HEK293 (cell line): ENCODE data around the gene SLA2.

Source experiments
- CTCF ChIA-PET: fragments of 350-600 bp; formaldehyde crosslinking; extraction: SDS; loops from one replicate; lab custom pipeline; 2021; ENCODE audit warnings: antibody characterized with exemption; lab: Yijun Ruan, JAX
- POLR2A ChIA-PET: fragments of 300-600 bp; formaldehyde crosslinking; extraction: SDS; loops from one replicate; lab custom pipeline; 2020; ENCODE audit warnings: antibody characterized with exemption, inconsistent platforms; lab: Yijun Ruan, JAX
- H3K27ac ChIP-seq: fragments of 200-500 bp; sonication (Bioruptor generic); 2 replicates; pipeline ENCODE4 v1.5.1; 2014; ENCODE audit warnings: low read depth, low read length, control low read depth, inconsistent platforms; ENCODE audit errors: extremely low read depth
- H3K36me3 ChIP-seq, 2 experiments: fragments of 200-500 bp in 1 of 2; sonication (Bioruptor generic) in 1 of 2; 1 replicate in 1 of 2; 2 replicates in 1 of 2; pipeline ENCODE4 v1.5.1; 2014 to 2017; ENCODE audit warnings: inconsistent platforms in 2 of 2, low read length in 2 of 2; ENCODE audit not compliant: control insufficient read depth in 2 of 2, insufficient read depth in 1 of 2
- H3K4me1 ChIP-seq: fragments of 200-500 bp; sonication (Bioruptor generic); 2 replicates; pipeline ENCODE4 v1.5.1; 2014; ENCODE audit warnings: mild to moderate bottlenecking, low read length, inconsistent platforms; ENCODE audit not compliant: control insufficient read depth, insufficient read depth
- H3K4me3 ChIP-seq: 2 replicates; pipeline ENCODE4 v1.5.1; 2011; ENCODE audit warnings: low read depth, mild to moderate bottlenecking, control low read depth, low read length, moderate library complexity
- H3K9me3 ChIP-seq: fragments of 200-500 bp; sonication (Bioruptor generic); 2 replicates; pipeline ENCODE4 v1.5.1; 2014; ENCODE audit warnings: low read depth, low read length, inconsistent platforms; ENCODE audit not compliant: control insufficient read depth, insufficient read depth
- HOXC10 ChIP-seq: sonication (generic); formaldehyde crosslinking; IDR thresholded peaks from 2 replicates; pipeline ENCODE4 v1.8.1; 2023; ENCODE audit warnings: mild to moderate bottlenecking, missing genetic modification reagents
- HOXD13 ChIP-seq: sonication (generic); formaldehyde crosslinking; IDR thresholded peaks from 2 replicates; pipeline ENCODE4 v1.8.0; 2022; ENCODE audit warnings: missing genetic modification reagents, borderline replicate concordance
- IKZF3 ChIP-seq: fragments of 450-650 bp; IDR thresholded peaks from 2 replicates; pipeline ENCODE4 v1.5.0; 2018; ENCODE audit warnings: missing biosample characterization, mild to moderate bottlenecking, missing genetic modification characterization, moderate library complexity
- OSR2 ChIP-seq: fragments of 450-650 bp; formaldehyde crosslinking; IDR thresholded peaks from 2 replicates; pipeline ENCODE4 v1.5.1; 2016; ENCODE audit warnings: missing biosample characterization, missing genetic modification characterization
- REST ChIP-seq: fragments of 450-650 bp; formaldehyde crosslinking; IDR thresholded peaks from 2 replicates; pipeline ENCODE4 v1.5.1; 2016; ENCODE audit warnings: missing biosample characterization, missing genetic modification characterization
- SCRT2 ChIP-seq: fragments of 450-650 bp; formaldehyde crosslinking; IDR thresholded peaks from 2 replicates; pipeline ENCODE4 v1.5.1; 2016; ENCODE audit warnings: missing biosample characterization, missing genetic modification characterization
- TRIM28 ChIP-seq: IDR thresholded peaks from 2 replicates; pipeline ENCODE4 v1.6.1; 2011; ENCODE audit warnings: low read length, control low read depth, borderline replicate concordance
- WT1 ChIP-seq: fragments of 450-650 bp; formaldehyde crosslinking; IDR thresholded peaks from 2 replicates; pipeline ENCODE4 v1.5.1; 2016; ENCODE audit warnings: missing biosample characterization, missing genetic modification characterization
- ZBTB1 ChIP-seq: fragments of 450-650 bp; formaldehyde crosslinking; IDR thresholded peaks from 2 replicates; pipeline ENCODE4 v1.5.1; 2016; ENCODE audit warnings: missing biosample characterization, missing genetic modification characterization
- ZBTB10 ChIP-seq: fragments of 450-650 bp; formaldehyde crosslinking; IDR thresholded peaks from 2 replicates; pipeline ENCODE4 v1.5.1; 2016; ENCODE audit warnings: missing biosample characterization, missing genetic modification characterization
- ZBTB26 ChIP-seq: fragments of 450-650 bp; formaldehyde crosslinking; optimal IDR thresholded peaks from 2 replicates; pipeline ENCODE3; 2016; ENCODE audit warnings: missing biosample characterization, mild to moderate bottlenecking, missing genetic modification characterization
- ZBTB7A ChIP-seq: fragments of 450-650 bp; formaldehyde crosslinking; IDR thresholded peaks from 2 replicates; pipeline ENCODE4 v1.5.1; 2016; ENCODE audit warnings: low read depth, missing biosample characterization, missing genetic modification characterization
- ZEB2 ChIP-seq: fragments of 450-650 bp; formaldehyde crosslinking; IDR thresholded peaks from 2 replicates; pipeline ENCODE4 v1.5.1; 2016; ENCODE audit warnings: missing biosample characterization, missing genetic modification characterization
- ZNF146 ChIP-seq: fragments of 450-650 bp; formaldehyde crosslinking; IDR thresholded peaks from 2 replicates; pipeline ENCODE4 v1.5.1; 2016; ENCODE audit warnings: missing biosample characterization, missing genetic modification characterization
- ZNF157 ChIP-seq: fragments of 450-650 bp; formaldehyde crosslinking; IDR thresholded peaks from 2 replicates; pipeline ENCODE4 v1.5.1; 2016; ENCODE audit warnings: missing biosample characterization, missing genetic modification characterization
- ZNF174 ChIP-seq: fragments of 450-650 bp; formaldehyde crosslinking; IDR thresholded peaks from 2 replicates; pipeline ENCODE4 v1.5.0; 2017; ENCODE audit warnings: missing biosample characterization, mild to moderate bottlenecking, missing genetic modification characterization
- ZNF19 ChIP-seq: fragments of 450-650 bp; formaldehyde crosslinking; IDR thresholded peaks from 2 replicates; pipeline ENCODE4; 2016; ENCODE audit warnings: missing biosample characterization, missing genetic modification characterization, low read depth
- ZNF214 ChIP-seq: fragments of 450-650 bp; formaldehyde crosslinking; IDR thresholded peaks from 2 replicates; pipeline ENCODE4 v1.5.1; 2017; ENCODE audit warnings: missing biosample characterization, mild to moderate bottlenecking, missing genetic modification characterization, borderline replicate concordance
- ZNF324 ChIP-seq: fragments of 450-650 bp; formaldehyde crosslinking; IDR thresholded peaks from 2 replicates; pipeline ENCODE4 v1.5.1; 2016; ENCODE audit warnings: missing biosample characterization, missing genetic modification characterization
- ZNF37A ChIP-seq: fragments of 450-650 bp; IDR thresholded peaks from 2 replicates; pipeline ENCODE4 v1.5.1; 2018; ENCODE audit warnings: missing biosample characterization, missing genetic modification characterization
- ZNF423 ChIP-seq: fragments of 450-650 bp; formaldehyde crosslinking; IDR thresholded peaks from 2 replicates; pipeline ENCODE4 v1.5.1; 2016; ENCODE audit warnings: missing biosample characterization, missing genetic modification characterization
- ZNF501 ChIP-seq: fragments of 450-650 bp; formaldehyde crosslinking; IDR thresholded peaks from 2 replicates; pipeline ENCODE4 v1.5.1; 2016; ENCODE audit warnings: missing biosample characterization, missing genetic modification characterization
- ZNF561 ChIP-seq: fragments of 450-650 bp; IDR thresholded peaks from 2 replicates; pipeline ENCODE4 v1.5.1; 2018; ENCODE audit warnings: missing biosample characterization, missing genetic modification characterization, borderline replicate concordance
- ZNF692 ChIP-seq: fragments of 450-650 bp; formaldehyde crosslinking; IDR thresholded peaks from 2 replicates; pipeline ENCODE4 v1.5.1; 2016; ENCODE audit warnings: missing biosample characterization, missing genetic modification characterization
- ZNF837 ChIP-seq: fragments of 450-650 bp; formaldehyde crosslinking; IDR thresholded peaks from 2 replicates; pipeline ENCODE4 v1.5.1; 2016; ENCODE audit warnings: missing biosample characterization, missing genetic modification characterization

The SLA2 gene

GRCh38 chr20:36587388-36588070, 58.5 kb downstream of the SLA2 start:
- H3K36me3 ChIP-seq: peaks cover 0 to 52% of the 10 kb centered on the region in 2 experiments; a peak in 2 of 3 replicates
- H3K4me1 ChIP-seq: peaks cover 6% of the 10 kb centered on the region
- no peaks in the 10 kb centered on the region for H3K9me3 ChIP-seq
- ChIA-PET POLR2A (interaction anchor here (0.6 to 2.4 kb wide), 4 partner anchors 11 to 623 kb away, joined by 3 to 12 read pairs (median 8); partner anchors contain the start of gene RAB5IF), CTCF (interaction anchor here (0.5 to 2.2 kb wide), 3 partner anchors 18 to 436 kb away, joined by 3 to 14 read pairs (median 3); partner anchors contain the start of gene RAB5IF)
- no peak overlapping the region for H3K27ac ChIP-seq
- TF ChIP-seq TRIM28 (no peak), SCRT2 (tag by site-specific recombination) (0 out of 2 replicates have a peak, but pooled peaks have one; percentile 14)
- TF ChIP-seq, all 188 proteins: peak for 1
- H3K4me3 ChIP-seq: no peak overlapping the region

GRCh38 chr20:36585410-36586125, 60.4 kb downstream of the SLA2 start:
- no peaks in the 10 kb centered on the region for H3K9me3 ChIP-seq
- ChIA-PET POLR2A (interaction anchor here (1.1 kb wide), 1 partner anchor 21 kb away, joined by 3 read pairs; no protein-coding TSS in a partner anchor), CTCF (interaction anchor here (0.6 to 3.5 kb wide), 3 partner anchors 8 to 386 kb away, joined by 3 to 10 read pairs (median 3); partner anchors contain the start of gene RAB5IF)
- peak overlapping the region; percentile 36; the same call in 1 of the 2 replicates for H3K27ac ChIP-seq
- peaks cover 6 to 57% of the 10 kb centered on the region in 2 experiments; a peak in 2 of 3 replicates for H3K36me3 ChIP-seq
- peaks cover 4% of the 10 kb centered on the region for H3K4me1 ChIP-seq
- no peak overlapping the region for H3K4me3 ChIP-seq
- TF ChIP-seq ZNF692 (tag by site-specific recombination): no peak
- TF ChIP-seq OSR2 (tag by site-specific recombination): peak; percentile 89
- TF ChIP-seq ZNF324 (tag by site-specific recombination): no peak
- TF ChIP-seq HOXC10 (CRISPR knock-in tag): no peak
- no peak for TF ChIP-seq REST (tag by site-specific recombination)
- TF ChIP-seq ZBTB26 (tag by site-specific recombination): no peak
- no peak for TF ChIP-seq ZNF157
- TF ChIP-seq ZNF214 (tag by site-specific recombination): no peak
- no peak for TF ChIP-seq ZNF174
- TF ChIP-seq ZBTB10 (tag by site-specific recombination): no peak
- TF ChIP-seq ZNF19 (tag by site-specific recombination): no peak
- no peak for TF ChIP-seq ZNF501 (tag by site-specific recombination)
- TF ChIP-seq HOXD13 (CRISPR knock-in tag): no peak
- no peak for TF ChIP-seq ZNF837 (tag by site-specific recombination)
- TF ChIP-seq ZNF423 (tag by site-specific recombination): no peak
- TF ChIP-seq ZBTB7A (tag by site-specific recombination): no peak
- peak; percentile 65; the same call in 1 of the 2 replicates for TF ChIP-seq IKZF3
- TF ChIP-seq ZNF37A (tag by site-specific recombination): no peak
- TF ChIP-seq ZNF146 (tag by site-specific recombination): no peak
- peak; percentile 87 for TF ChIP-seq ZEB2 (tag by site-specific recombination)
- TF ChIP-seq ZNF561: 0 out of 2 replicates have a peak, but pooled peaks have one; percentile 47
- peak; percentile 90 for TF ChIP-seq WT1 (tag by site-specific recombination)
- no peak for TF ChIP-seq ZBTB1 (tag by site-specific recombination)
